GM23338 (cell line): Measurements from ENCODE around the gene TRIP4. TPM values are rescaled to one million over a fixed set of nuclear protein-coding genes. Genes with fewer than 3 reads are reported as not detected.

Source experiments
- CREB1 ChIP-seq: fragments of 250-450 bp; sonication (Bioruptor Pico); IDR thresholded peaks from 2 replicates; pipeline ENCODE4 v1.5.0; 2020; ENCODE audit warnings: low read depth, mild to moderate bottlenecking, moderate library complexity
- EZH2 ChIP-seq: fragments of 200-600 bp; sonication (generic); IDR thresholded peaks from one replicate; pipeline ENCODE4 v1.8.0; 2017; ENCODE audit warnings: antibody characterized with exemption, mild to moderate bottlenecking, low read depth; ENCODE audit not compliant: unreplicated experiment
- REST ChIP-seq: IDR thresholded peaks from one replicate; pipeline ENCODE4 v1.6.1; 2018; ENCODE audit warnings: antibody characterized with exemption; ENCODE audit not compliant: unreplicated experiment
- ZNF462 ChIP-seq: fragments of 250-450 bp; sonication (Bioruptor Pico); IDR thresholded peaks from 2 replicates; pipeline ENCODE4 v1.5.0; 2020; ENCODE audit warnings: mild to moderate bottlenecking, moderate library complexity
- polyA plus RNA-seq: library from polyadenylated mRNA; unstranded; fragments of >200 nt; fragmentation: Nextera tagmentation; extraction: Ambion mirVana; gene quantifications from 2 replicates; pipeline ENCODE4 v1.2.1, GENCODE V29; 2016
- total RNA-seq: library from RNA; depleted of rRNA; stranded (reverse); fragments of >200 nt; shearing (Covaris generic); gene quantifications from 2 replicates; pipeline ENCODE4 v1.2.3, GENCODE V29; 2014

The TRIP4 gene
- total and polyA plus RNA-seq, 2 experiments from 2014 or later, result 10.3 to 16.0 TPM

DNA sequence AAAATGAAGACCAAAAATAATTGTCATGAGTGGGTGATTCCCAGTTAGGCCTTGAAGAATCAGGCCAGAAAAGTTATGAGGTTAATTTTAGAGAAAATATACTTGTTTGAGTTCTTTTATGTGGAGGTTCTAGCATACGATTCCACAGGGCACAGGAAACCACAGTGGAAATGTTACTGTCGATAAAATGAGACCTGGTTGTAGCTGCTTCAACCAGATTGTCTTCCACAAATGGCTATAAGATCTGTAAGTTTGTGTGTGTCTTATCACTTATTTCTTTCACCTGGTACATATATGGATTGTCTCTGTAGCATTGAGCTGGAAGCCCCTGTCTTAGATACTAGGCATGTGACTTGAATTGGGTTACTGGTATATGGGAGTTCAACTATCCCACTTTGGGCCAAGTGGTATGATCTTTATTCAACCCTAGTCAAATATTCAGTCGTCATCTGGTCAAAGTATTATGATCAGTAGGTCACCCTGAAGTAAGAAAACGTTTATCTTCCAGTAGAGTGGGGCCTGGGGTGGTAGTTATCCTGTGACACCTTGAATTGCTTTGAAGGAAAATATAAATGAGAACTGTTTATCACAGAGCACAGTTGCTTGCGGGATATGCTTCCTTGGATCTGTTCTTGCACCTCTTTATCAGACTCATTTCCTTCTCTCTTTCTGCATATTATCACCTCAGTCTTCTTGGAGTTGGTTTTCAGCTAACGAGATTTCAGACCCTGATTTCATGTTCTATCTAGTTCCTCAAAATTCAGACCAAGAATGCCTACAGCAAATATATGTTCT, 51.2 kb downstream of the TRIP4 start (continued):
- TF ChIP-seq REST, result no peak
- TF ChIP-seq EZH2, result no peak
- TF ChIP-seq ZNF462 (CRISPR knock-in tag), result no peak
- no peak for TF ChIP-seq CREB1 (CRISPR knock-in tag)
